Measurements from ENCODE around the gene GPR31.

GPR31 gene

GRCh38 chr6:167120583-167120903 lies 37.2 kb downstream of the GPR31 start:
- DNase-seq: no peak
- no peaks in the 10 kb centered on the region for H3K27me3 ChIP-seq (replicated peaks; ENCODE audit: insufficient read depth, low read length)

GRCh38 chr6:167119670-167120582 lies 37.9 kb downstream of the GPR31 start:
- Histone ChIP-seq H3K4me3 (ENCODE audit: low read length) (no peak overlapping the region), H4K20me1 (ENCODE audit: insufficient read depth, low read length) (no peaks in the 10 kb centered on the region), H2AFZ (ENCODE audit: low read length) (no peak overlapping the region), H3K4me2 (ENCODE audit: low read depth, low read length) (no peak overlapping the region), H3K9me2 (replicated peaks; ENCODE audit: insufficient read depth, low read length) (no peaks in the 10 kb centered on the region), H3K9me3 (replicated peaks; ENCODE audit: insufficient read depth, low read length) (no peaks in the 10 kb centered on the region), H3K27me3 (replicated peaks; ENCODE audit: insufficient read depth, low read length) (no peaks in the 10 kb centered on the region), H3K9ac (ENCODE audit: low read length) (no peak overlapping the region), H3K79me2 (ENCODE audit: low read length) (no peaks in the 10 kb centered on the region), H3F3A (ENCODE audit: insufficient read depth, low read length) (no peaks in the 10 kb centered on the region), H3K27ac (ENCODE audit: low read length) (no peak overlapping the region; the same call in 1 of the 2 replicates), H3K36me3 (replicated peaks; ENCODE audit: insufficient read depth, low read length) (no peaks in the 10 kb centered on the region), H3K4me1 (ENCODE audit: low read length) (peaks cover 13% of the 10 kb centered on the region; the same call in 1 of the 2 replicates)
- TF ChIP-seq CTCF (IDR thresholded peaks at IDR 0.05; ENCODE audit: low read length) (peak; percentile 26), EZH2 (optimal IDR thresholded peaks at IDR 0.05; ENCODE audit: low read depth, low read length) (no peak), EZH2phosphoT487 (IDR thresholded peaks at IDR 0.05; ENCODE audit: low read length) (no peak)
- DNase-seq: peak; percentile 41

More at GRCh38 chr6:167120583-167120903, 37.2 kb downstream of the GPR31 start:
- no peak overlapping the region for H3K9ac ChIP-seq (ENCODE audit: low read length)
- no peaks in the 10 kb centered on the region for H3K36me3 ChIP-seq (replicated peaks; ENCODE audit: insufficient read depth, low read length)
- no peak for TF ChIP-seq EZH2phosphoT487 (IDR thresholded peaks at IDR 0.05; ENCODE audit: low read length)
- no peak for TF ChIP-seq EZH2 (optimal IDR thresholded peaks at IDR 0.05; ENCODE audit: low read depth, low read length)
- no peak for TF ChIP-seq CTCF (IDR thresholded peaks at IDR 0.05; ENCODE audit: low read length)
- no peaks in the 10 kb centered on the region for H3K9me3 ChIP-seq (replicated peaks; ENCODE audit: insufficient read depth, low read length)
- H3K79me2 ChIP-seq (ENCODE audit: low read length): no peaks in the 10 kb centered on the region
- H3K27ac ChIP-seq (ENCODE audit: low read length): no peak overlapping the region
- peaks cover 13% of the 10 kb centered on the region; the same call in 1 of the 2 replicates for H3K4me1 ChIP-seq (ENCODE audit: low read length)
- no peak overlapping the region for H2AFZ ChIP-seq (ENCODE audit: low read length)
- H3K4me3 ChIP-seq (ENCODE audit: low read length): no peak overlapping the region
- no peaks in the 10 kb centered on the region for H3F3A ChIP-seq (ENCODE audit: insufficient read depth, low read length)
- no peak overlapping the region for H3K4me2 ChIP-seq (ENCODE audit: low read depth, low read length)
- no peaks in the 10 kb centered on the region for H4K20me1 ChIP-seq (ENCODE audit: insufficient read depth, low read length)
- H3K9me2 ChIP-seq (replicated peaks; ENCODE audit: insufficient read depth, low read length): no peaks in the 10 kb centered on the region

GRCh38 chr6:167118839-167119238 lies 38.9 kb downstream of the GPR31 start:
- Histone ChIP-seq H3K9ac (ENCODE audit: low read length) (no peak overlapping the region), H3K79me2 (ENCODE audit: low read length) (no peaks in the 10 kb centered on the region), H3K4me1 (ENCODE audit: low read length) (peaks cover 13% of the 10 kb centered on the region; the same call in 1 of the 2 replicates), H4K20me1 (ENCODE audit: insufficient read depth, low read length) (no peaks in the 10 kb centered on the region), H2AFZ (ENCODE audit: low read length) (no peak overlapping the region), H3K4me3 (ENCODE audit: low read length) (no peak overlapping the region), H3K27ac (ENCODE audit: low read length) (no peak overlapping the region), H3K9me2 (replicated peaks; ENCODE audit: insufficient read depth, low read length) (no peaks in the 10 kb centered on the region), H3K36me3 (replicated peaks; ENCODE audit: insufficient read depth, low read length) (no peaks in the 10 kb centered on the region), H3K27me3 (replicated peaks; ENCODE audit: insufficient read depth, low read length) (no peaks in the 10 kb centered on the region), H3F3A (ENCODE audit: insufficient read depth, low read length) (no peaks in the 10 kb centered on the region), H3K9me3 (replicated peaks; ENCODE audit: insufficient read depth, low read length) (no peaks in the 10 kb centered on the region), H3K4me2 (ENCODE audit: low read depth, low read length) (no peak overlapping the region)
- no peak for TF ChIP-seq EZH2 (optimal IDR thresholded peaks at IDR 0.05; ENCODE audit: low read depth, low read length)
- TF ChIP-seq CTCF (IDR thresholded peaks at IDR 0.05; ENCODE audit: low read length): no peak
- TF ChIP-seq EZH2phosphoT487 (IDR thresholded peaks at IDR 0.05; ENCODE audit: low read length): no peak
- DNase-seq: no peak

Data from MM.1S (cell line).